Hematopoietic multipotent progenitor cell treated with erythropoietin and hydrocortisone succinate and interleukin-3 and kit ligand, for 6 days (in vitro differentiated cells): ENCODE results near the gene BMX.

Source experiments
- DNase-seq: peaks from one replicate; pipeline ENCODE4 v3.0.0-alpha.2; 2015

BMX gene

GRCh38 chrX:15509845-15510244 is 9.2 kb downstream of the BMX start:
- DNase-seq = no peak

- DNase-seq = no peak
Measured at GRCh38 chrX:15511563-15511962, 11.0 kb downstream of the BMX start.

GRCh38 chrX:15512401-15512965 is 11.9 kb downstream of the BMX start:
- DNase-seq = peak; percentile 35

GRCh38 chrX:15514279-15514678 is 13.7 kb downstream of the BMX start:
- DNase-seq = no peak

GRCh38 chrX:15515931-15516330 is 15.3 kb downstream of the BMX start:
- peak; percentile 90 for DNase-seq

GRCh38 chrX:15522464-15522863 is 21.9 kb downstream of the BMX start:
- no peak for DNase-seq

GRCh38 chrX:15523088-15523487 is 22.5 kb downstream of the BMX start:
- no peak for DNase-seq

GRCh38 chrX:15524417-15524816 is 23.8 kb downstream of the BMX start:
- DNase-seq = no peak

GRCh38 chrX:15525664-15526416 is 25.2 kb downstream of the BMX start:
- DNase-seq = peak; percentile 37

- no peak for DNase-seq
Measured at GRCh38 chrX:15529165-15529564, 28.6 kb downstream of the BMX start.

GRCh38 chrX:15530318-15530717 is 29.7 kb downstream of the BMX start:
- no peak for DNase-seq

GRCh38 chrX:15546745-15547144 is 46.1 kb downstream of the BMX start:
- peak; percentile 32 for DNase-seq

- no peak for DNase-seq
Measured at GRCh38 chrX:15547356-15547755, 46.7 kb downstream of the BMX start.

- peak; percentile 37 for DNase-seq
Measured at GRCh38 chrX:15549189-15550012, 48.8 kb downstream of the BMX start.

- DNase-seq = no peak
Measured at GRCh38 chrX:15559227-15559626, 58.6 kb downstream of the BMX start.

GRCh38 chrX:15560924-15561323 is 60.3 kb downstream of the BMX start:
- no peak for DNase-seq

GRCh38 chrX:15563056-15563455 is 62.4 kb downstream of the BMX start:
- DNase-seq = no peak

GRCh38 chrX:15564981-15565579 is 64.5 kb downstream of the BMX start:
- DNase-seq = peak; percentile 83

- peak; percentile 59 for DNase-seq
Measured at GRCh38 chrX:15566244-15566643, 65.6 kb downstream of the BMX start.

- DNase-seq = no peak
Measured at GRCh38 chrX:15567267-15567666, 66.7 kb downstream of the BMX start.

- DNase-seq = peak; percentile 59
Measured at GRCh38 chrX:15567886-15568616, 67.4 kb downstream of the BMX start.

- no peak for DNase-seq
Measured at GRCh38 chrX:15570145-15570544, 69.5 kb downstream of the BMX start.

GRCh38 chrX:15574017-15574416 is 73.4 kb downstream of the BMX start:
- no peak for DNase-seq
